ENCODE data around the gene TNNI3K. TPM values are rescaled to one million over a fixed set of nuclear protein-coding genes. Genes with fewer than 3 reads are reported as not detected.
"Not testable (repeated sequence)": the region's sequence is repeated elsewhere in the genome, so short reads cannot be mapped to it uniquely, and the experiment has no call there.

Gene TNNI3K
- polyA plus RNA-seq, 1 donor (not counting 4 experiments of a cell fraction or from before 2014, with no cell fraction given): 0.41 TPM

DNA sequence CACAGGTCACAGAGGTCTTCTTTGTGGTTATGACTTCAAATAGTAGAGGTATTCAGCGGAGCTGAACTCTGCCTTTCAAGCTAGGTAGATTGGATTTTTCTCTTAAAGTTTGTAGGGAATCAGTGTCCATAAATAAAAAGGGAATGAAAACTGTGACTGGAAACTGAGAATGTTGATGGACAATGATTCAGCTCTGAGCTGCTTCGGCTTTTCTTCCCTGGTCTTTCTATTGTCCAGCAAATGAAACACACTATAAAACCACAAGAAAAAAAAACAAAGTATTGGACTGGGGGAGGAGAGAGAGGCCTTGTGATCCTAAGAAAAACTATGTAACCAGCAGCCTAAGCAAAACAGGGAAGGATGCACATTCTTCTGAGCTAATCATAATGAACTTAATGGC is 11.1 kb downstream of the TNNI3K start:
- no peak overlapping the region for H3K27ac ChIP-seq (ENCODE audit: control insufficient read depth, insufficient read depth, low read length)

GRCh38 chr1:74247881-74248528 is 12.8 kb downstream of the TNNI3K start:
- DNase-seq (ENCODE audit: low read depth, low spot score) (no peak), FAIRE-seq (no peak)
- Histone ChIP-seq H3K9ac (ENCODE audit: control insufficient read depth, extremely low read depth, insufficient read depth, low read length) (no peak overlapping the region), H3K27ac (ENCODE audit: control insufficient read depth, insufficient read depth, low read length) (no peak overlapping the region), H3K4me1 (ENCODE audit: control insufficient read depth, extremely low read depth, insufficient read depth, low read length) (no peaks in the 10 kb centered on the region), H3K27me3 (ENCODE audit: control insufficient read depth, extremely low read depth, insufficient read depth, low read length) (no peaks in the 10 kb centered on the region), H3K36me3 (ENCODE audit: control insufficient read depth in 2 of 2, extremely low read depth in 1 of 2, insufficient read depth in 2 of 2, low read length in 2 of 2) (no peaks in the 10 kb centered on the region), H3K4me3 (ENCODE audit: control insufficient read depth in 2 of 3, extremely low read depth in 1 of 3, insufficient read depth in 2 of 3, low read depth in 1 of 3, low read length in 3 of 3) (no peak overlapping the region), H3K4me2 (ENCODE audit: control insufficient read depth, extremely low read depth, insufficient read depth, low read depth, low read length) (no peak overlapping the region), H3K79me2 (ENCODE audit: control insufficient read depth, insufficient read depth, low read length) (no peaks in the 10 kb centered on the region), H3K9me1 (ENCODE audit: control insufficient read depth, extremely low read depth, insufficient read depth, low read length) (no peaks in the 10 kb centered on the region), H4K20me1 (ENCODE audit: control insufficient read depth, extremely low read depth, insufficient read depth, low read length) (no peaks in the 10 kb centered on the region), H3K9me3 (ENCODE audit: control insufficient read depth, low read depth, low read length) (no peaks in the 10 kb centered on the region), H2AFZ (ENCODE audit: control insufficient read depth, low read length) (no peak overlapping the region)
- TF ChIP-seq, protein P1, sequence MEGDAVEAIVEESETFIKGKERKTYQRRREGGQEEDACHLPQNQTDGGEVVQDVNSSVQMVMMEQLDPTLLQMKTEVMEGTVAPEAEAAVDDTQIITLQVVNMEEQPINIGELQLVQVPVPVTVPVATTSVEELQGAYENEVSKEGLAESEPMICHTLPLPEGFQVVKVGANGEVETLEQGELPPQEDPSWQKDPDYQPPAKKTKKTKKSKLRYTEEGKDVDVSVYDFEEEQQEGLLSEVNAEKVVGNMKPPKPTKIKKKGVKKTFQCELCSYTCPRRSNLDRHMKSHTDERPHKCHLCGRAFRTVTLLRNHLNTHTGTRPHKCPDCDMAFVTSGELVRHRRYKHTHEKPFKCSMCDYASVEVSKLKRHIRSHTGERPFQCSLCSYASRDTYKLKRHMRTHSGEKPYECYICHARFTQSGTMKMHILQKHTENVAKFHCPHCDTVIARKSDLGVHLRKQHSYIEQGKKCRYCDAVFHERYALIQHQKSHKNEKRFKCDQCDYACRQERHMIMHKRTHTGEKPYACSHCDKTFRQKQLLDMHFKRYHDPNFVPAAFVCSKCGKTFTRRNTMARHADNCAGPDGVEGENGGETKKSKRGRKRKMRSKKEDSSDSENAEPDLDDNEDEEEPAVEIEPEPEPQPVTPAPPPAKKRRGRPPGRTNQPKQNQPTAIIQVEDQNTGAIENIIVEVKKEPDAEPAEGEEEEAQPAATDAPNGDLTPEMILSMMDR (optimal IDR thresholded peaks at IDR 0.05 in 1 of 3, IDR thresholded peaks at IDR 0.05 in 1 of 3, conservative IDR thresholded peaks at IDR 0.05 in 1 of 3; ENCODE audit: extremely low read depth in 1 of 3, insufficient read depth in 2 of 3, low read length in 3 of 3): no peak
- TF ChIP-seq EZH2 (IDR thresholded peaks at IDR 0.05; ENCODE audit: low read length): no peak
- dilution Hi-C loops (cut with MboI; ENCODE audit: extremely low pct_ligation_motif_present, low sequenced_read_pairs): no loop called here

More for the DNA sequence above, 11.1 kb downstream of the TNNI3K start:
- Histone ChIP-seq H3K9me1 (ENCODE audit: control insufficient read depth, extremely low read depth, insufficient read depth, low read length) (no peaks in the 10 kb centered on the region), H3K36me3 (ENCODE audit: control insufficient read depth in 2 of 2, extremely low read depth in 1 of 2, insufficient read depth in 2 of 2, low read length in 2 of 2) (no peaks in the 10 kb centered on the region), H3K27me3 (ENCODE audit: control insufficient read depth, extremely low read depth, insufficient read depth, low read length) (no peaks in the 10 kb centered on the region), H4K20me1 (ENCODE audit: control insufficient read depth, extremely low read depth, insufficient read depth, low read length) (no peaks in the 10 kb centered on the region), H3K9ac (ENCODE audit: control insufficient read depth, extremely low read depth, insufficient read depth, low read length) (no peak overlapping the region), H2AFZ (ENCODE audit: control insufficient read depth, low read length) (no peak overlapping the region), H3K9me3 (ENCODE audit: control insufficient read depth, low read depth, low read length) (no peaks in the 10 kb centered on the region), H3K4me1 (ENCODE audit: control insufficient read depth, extremely low read depth, insufficient read depth, low read length) (no peaks in the 10 kb centered on the region), H3K4me3 (ENCODE audit: control insufficient read depth in 2 of 3, extremely low read depth in 1 of 3, insufficient read depth in 2 of 3, low read depth in 1 of 3, low read length in 3 of 3) (no peak overlapping the region), H3K79me2 (ENCODE audit: control insufficient read depth, insufficient read depth, low read length) (no peaks in the 10 kb centered on the region), H3K4me2 (ENCODE audit: control insufficient read depth, extremely low read depth, insufficient read depth, low read depth, low read length) (no peak overlapping the region)
- TF ChIP-seq, protein P1 (optimal IDR thresholded peaks at IDR 0.05 in 1 of 3, IDR thresholded peaks at IDR 0.05 in 1 of 3, conservative IDR thresholded peaks at IDR 0.05 in 1 of 3; ENCODE audit: extremely low read depth in 1 of 3, insufficient read depth in 2 of 3, low read length in 3 of 3): no peak
- no peak for TF ChIP-seq EZH2 (IDR thresholded peaks at IDR 0.05; ENCODE audit: low read length)
- no peak for DNase-seq (ENCODE audit: low read depth, low spot score)
- no peak for FAIRE-seq
- dilution Hi-C loops (cut with MboI; ENCODE audit: extremely low pct_ligation_motif_present, low sequenced_read_pairs): no loop called here

- H3K9me3 ChIP-seq (ENCODE audit: control insufficient read depth, low read depth, low read length); FAIRE-seq; H3K4me1 ChIP-seq (ENCODE audit: control insufficient read depth, extremely low read depth, insufficient read depth, low read length); H3K4me3 ChIP-seq (ENCODE audit: control insufficient read depth in 2 of 3, extremely low read depth in 1 of 3, insufficient read depth in 2 of 3, low read depth in 1 of 3, low read length in 3 of 3); H3K9me1 ChIP-seq (ENCODE audit: control insufficient read depth, extremely low read depth, insufficient read depth, low read length); H4K20me1 ChIP-seq (ENCODE audit: control insufficient read depth, extremely low read depth, insufficient read depth, low read length); H2AFZ ChIP-seq (ENCODE audit: control insufficient read depth, low read length); H3K27ac ChIP-seq (ENCODE audit: control insufficient read depth, insufficient read depth, low read length); H3K27me3 ChIP-seq (ENCODE audit: control insufficient read depth, extremely low read depth, insufficient read depth, low read length); H3K79me2 ChIP-seq (ENCODE audit: control insufficient read depth, insufficient read depth, low read length); H3K4me2 ChIP-seq (ENCODE audit: control insufficient read depth, extremely low read depth, insufficient read depth, low read depth, low read length); H3K36me3 ChIP-seq (ENCODE audit: control insufficient read depth in 2 of 2, extremely low read depth in 1 of 2, insufficient read depth in 2 of 2, low read length in 2 of 2); dilution Hi-C loops (cut with MboI; ENCODE audit: extremely low pct_ligation_motif_present, low sequenced_read_pairs); H3K9ac ChIP-seq (ENCODE audit: control insufficient read depth, extremely low read depth, insufficient read depth, low read length); DNase-seq (ENCODE audit: low read depth, low spot score): not testable (repeated sequence)
Measured at GRCh38 chr1:74253243-74253824, 18.1 kb downstream of the TNNI3K start.
